ENCODE data around the gene ORC5. TPM values are rescaled to one million over a fixed set of nuclear protein-coding genes. Genes with fewer than 3 reads are reported as not detected.

Gene ORC5
- total and polyA plus RNA-seq, 2 donors (not counting 1 experiment from before 2014, with no cell fraction given): 12.1 to 18.8 TPM

DNA sequence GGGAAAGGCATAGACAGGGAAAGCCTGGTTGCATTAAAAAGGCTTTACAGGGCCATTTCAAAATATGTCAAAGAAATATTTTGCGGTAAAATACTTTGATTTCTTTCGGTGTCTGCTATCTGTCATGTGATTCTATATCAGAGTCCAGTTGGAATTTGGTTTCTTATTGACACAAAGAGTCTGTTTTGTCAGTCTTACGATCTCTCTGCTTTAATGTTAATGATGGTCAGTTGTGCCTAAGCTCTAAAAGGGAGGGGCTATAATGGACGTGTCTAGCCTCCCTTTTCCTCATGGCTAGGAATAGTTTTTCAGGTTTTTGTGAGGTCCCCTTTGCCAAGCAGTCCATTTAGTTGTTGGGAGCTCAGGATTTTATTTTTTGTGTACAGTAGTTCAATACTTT, 31.5 kb downstream of the ORC5 start:
- Histone ChIP-seq H3K9ac (ENCODE audit: insufficient read depth, low read length) (no peak overlapping the region), H3K9me3 (ENCODE audit: control insufficient read depth, insufficient read depth, low read depth, low read length) (no peaks in the 10 kb centered on the region), H3K4me2 (ENCODE audit: extremely low read depth, insufficient read depth, low read length) (no peak overlapping the region), H2AFZ (ENCODE audit: low read length) (no peak overlapping the region), H3K27me3 (ENCODE audit: control insufficient read depth, insufficient read depth, low read length) (no peaks in the 10 kb centered on the region), H3K36me3 (ENCODE audit: control insufficient read depth, insufficient read depth, low read length) (no peaks in the 10 kb centered on the region), H4K20me1 (ENCODE audit: control insufficient read depth, extremely low read depth, insufficient read depth, low read length) (no peaks in the 10 kb centered on the region), H3K79me2 (ENCODE audit: control insufficient read depth, insufficient read depth, low read length) (no peaks in the 10 kb centered on the region), H3K27ac (ENCODE audit: insufficient read depth, low read length) (no peak overlapping the region), H3K4me3 (replicated peaks in 1 of 4; ENCODE audit: control extremely low read depth in 1 of 4, insufficient read depth in 1 of 4, low read depth in 3 of 4, low read length in 4 of 4) (no peak overlapping the region), H3K4me1 (ENCODE audit: control insufficient read depth, extremely low read depth, insufficient read depth, low read length) (no peaks in the 10 kb centered on the region)
- TF ChIP-seq, protein P1, sequence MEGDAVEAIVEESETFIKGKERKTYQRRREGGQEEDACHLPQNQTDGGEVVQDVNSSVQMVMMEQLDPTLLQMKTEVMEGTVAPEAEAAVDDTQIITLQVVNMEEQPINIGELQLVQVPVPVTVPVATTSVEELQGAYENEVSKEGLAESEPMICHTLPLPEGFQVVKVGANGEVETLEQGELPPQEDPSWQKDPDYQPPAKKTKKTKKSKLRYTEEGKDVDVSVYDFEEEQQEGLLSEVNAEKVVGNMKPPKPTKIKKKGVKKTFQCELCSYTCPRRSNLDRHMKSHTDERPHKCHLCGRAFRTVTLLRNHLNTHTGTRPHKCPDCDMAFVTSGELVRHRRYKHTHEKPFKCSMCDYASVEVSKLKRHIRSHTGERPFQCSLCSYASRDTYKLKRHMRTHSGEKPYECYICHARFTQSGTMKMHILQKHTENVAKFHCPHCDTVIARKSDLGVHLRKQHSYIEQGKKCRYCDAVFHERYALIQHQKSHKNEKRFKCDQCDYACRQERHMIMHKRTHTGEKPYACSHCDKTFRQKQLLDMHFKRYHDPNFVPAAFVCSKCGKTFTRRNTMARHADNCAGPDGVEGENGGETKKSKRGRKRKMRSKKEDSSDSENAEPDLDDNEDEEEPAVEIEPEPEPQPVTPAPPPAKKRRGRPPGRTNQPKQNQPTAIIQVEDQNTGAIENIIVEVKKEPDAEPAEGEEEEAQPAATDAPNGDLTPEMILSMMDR (conservative IDR thresholded peaks at IDR 0.05 in 1 of 2, IDR thresholded peaks at IDR 0.05 in 1 of 2; ENCODE audit: low read depth in 1 of 2, low read length in 2 of 2): no peak
- no peak for TF ChIP-seq EZH2 (IDR thresholded peaks at IDR 0.05; ENCODE audit: low read length, missing control alignments)
- no peak for DNase-seq (ENCODE audit: low read depth in 2 of 2)

DNA sequence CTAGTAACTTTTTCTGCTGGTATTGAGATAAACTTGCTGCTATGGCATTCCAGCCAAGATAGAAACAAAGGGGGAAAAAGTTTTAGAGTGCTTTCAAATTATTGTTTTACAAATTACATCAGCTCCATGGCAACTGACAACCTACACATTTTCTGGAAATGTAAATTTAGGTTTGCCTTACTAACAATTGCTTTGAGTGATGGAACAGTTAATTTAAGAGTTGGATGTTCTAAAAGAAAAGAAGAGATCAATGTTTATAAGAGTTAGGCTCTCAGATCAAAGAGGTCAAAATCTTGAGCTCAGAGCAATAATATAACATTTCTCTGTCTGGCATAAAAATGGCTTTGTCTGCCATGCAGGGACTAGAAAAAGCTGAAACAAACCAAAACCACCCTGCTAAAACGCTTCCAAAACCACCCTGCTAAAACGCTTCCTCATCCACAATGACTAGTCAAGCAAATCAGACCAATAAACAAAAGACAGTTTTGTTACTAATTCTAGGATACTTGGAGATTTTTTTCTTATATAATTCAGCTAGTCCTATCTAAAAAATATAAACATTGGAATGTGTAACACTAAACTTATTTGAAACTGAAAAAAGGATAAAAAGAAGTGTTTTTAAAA, 32.3 kb downstream of the ORC5 start:
- Histone ChIP-seq H3K79me2 (ENCODE audit: control insufficient read depth, insufficient read depth, low read length) (no peaks in the 10 kb centered on the region), H3K9ac (ENCODE audit: insufficient read depth, low read length) (no peak overlapping the region), H4K20me1 (ENCODE audit: control insufficient read depth, extremely low read depth, insufficient read depth, low read length) (no peaks in the 10 kb centered on the region), H3K4me3 (replicated peaks in 1 of 4; ENCODE audit: control extremely low read depth in 1 of 4, insufficient read depth in 1 of 4, low read depth in 3 of 4, low read length in 4 of 4) (no peak overlapping the region), H3K36me3 (ENCODE audit: control insufficient read depth, insufficient read depth, low read length) (no peaks in the 10 kb centered on the region), H3K4me1 (ENCODE audit: control insufficient read depth, extremely low read depth, insufficient read depth, low read length) (no peaks in the 10 kb centered on the region), H3K27ac (ENCODE audit: insufficient read depth, low read length) (no peak overlapping the region), H2AFZ (ENCODE audit: low read length) (no peak overlapping the region), H3K27me3 (ENCODE audit: control insufficient read depth, insufficient read depth, low read length) (no peaks in the 10 kb centered on the region), H3K9me3 (ENCODE audit: control insufficient read depth, insufficient read depth, low read depth, low read length) (no peaks in the 10 kb centered on the region), H3K4me2 (ENCODE audit: extremely low read depth, insufficient read depth, low read length) (no peak overlapping the region)
- TF ChIP-seq EZH2 (IDR thresholded peaks at IDR 0.05; ENCODE audit: low read length, missing control alignments): no peak
- TF ChIP-seq, protein P1 (conservative IDR thresholded peaks at IDR 0.05 in 1 of 2, IDR thresholded peaks at IDR 0.05 in 1 of 2; ENCODE audit: low read depth in 1 of 2, low read length in 2 of 2): no peak
- DNase-seq (ENCODE audit: low read depth in 2 of 2): no peak

DNA sequence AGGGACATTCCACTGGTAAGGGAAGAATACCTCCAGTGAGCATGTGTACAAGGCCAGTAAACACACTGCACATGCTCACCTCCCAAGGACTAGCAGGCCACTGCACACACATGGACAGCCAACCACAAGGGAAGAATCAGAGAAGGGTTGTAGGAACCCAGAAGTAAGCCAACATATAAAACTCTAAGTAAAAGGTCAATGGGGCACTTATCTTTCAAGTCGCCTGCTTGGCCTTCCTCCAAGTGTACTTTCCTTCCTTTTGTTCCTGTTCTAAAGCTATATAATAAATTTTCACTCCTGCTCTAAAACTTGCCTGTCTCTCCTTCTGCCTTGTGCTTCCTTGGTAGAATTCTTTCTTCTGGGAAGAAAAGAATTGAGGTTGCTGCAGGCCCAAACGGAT, 33.0 kb downstream of the ORC5 start:
- no peaks in the 10 kb centered on the region for H3K9me3 ChIP-seq (ENCODE audit: control insufficient read depth, insufficient read depth, low read depth, low read length)
- H3K4me2 ChIP-seq (ENCODE audit: extremely low read depth, insufficient read depth, low read length): no peak overlapping the region
- H2AFZ ChIP-seq (ENCODE audit: low read length): no peak overlapping the region
- H3K4me1 ChIP-seq (ENCODE audit: control insufficient read depth, extremely low read depth, insufficient read depth, low read length): no peaks in the 10 kb centered on the region
- DNase-seq (ENCODE audit: low read depth in 2 of 2): no peak
- no peaks in the 10 kb centered on the region for H3K79me2 ChIP-seq (ENCODE audit: control insufficient read depth, insufficient read depth, low read length)
- no peak overlapping the region for H3K27ac ChIP-seq (ENCODE audit: insufficient read depth, low read length)
- H3K36me3 ChIP-seq (ENCODE audit: control insufficient read depth, insufficient read depth, low read length): no peaks in the 10 kb centered on the region
- no peaks in the 10 kb centered on the region for H3K27me3 ChIP-seq (ENCODE audit: control insufficient read depth, insufficient read depth, low read length)
- H4K20me1 ChIP-seq (ENCODE audit: control insufficient read depth, extremely low read depth, insufficient read depth, low read length): no peaks in the 10 kb centered on the region
- H3K4me3 ChIP-seq (replicated peaks in 1 of 4; ENCODE audit: control extremely low read depth in 1 of 4, insufficient read depth in 1 of 4, low read depth in 3 of 4, low read length in 4 of 4): no peak overlapping the region
- H3K9ac ChIP-seq (ENCODE audit: insufficient read depth, low read length): no peak overlapping the region
- TF ChIP-seq, protein P1 (conservative IDR thresholded peaks at IDR 0.05 in 1 of 2, IDR thresholded peaks at IDR 0.05 in 1 of 2; ENCODE audit: low read depth in 1 of 2, low read length in 2 of 2): no peak
- TF ChIP-seq EZH2 (IDR thresholded peaks at IDR 0.05; ENCODE audit: low read length, missing control alignments): no peak

All from fibroblast of lung (primary cell).